ENCODE data around the gene WFIKKN1.

Gene WFIKKN1

DNA sequence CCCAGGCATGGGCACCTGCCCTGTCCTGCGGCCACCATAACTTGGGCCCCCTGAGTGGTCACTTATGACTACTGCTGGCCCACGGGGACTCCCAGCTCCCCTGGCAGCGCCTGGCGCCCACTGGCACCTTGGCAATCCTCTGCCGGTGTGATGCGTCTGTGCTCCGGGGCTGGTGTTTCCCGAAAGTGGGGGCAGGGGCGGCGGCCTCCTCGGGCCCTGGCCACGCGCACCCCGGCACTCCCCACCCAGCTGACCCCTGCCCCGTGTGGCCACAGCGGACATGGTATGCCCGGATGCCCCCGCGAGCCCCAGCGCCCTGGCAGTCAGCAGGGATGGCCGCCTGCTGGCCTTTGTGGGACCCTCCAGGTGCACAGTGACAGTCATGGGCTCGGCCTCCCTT is 26.7 kb downstream of the WFIKKN1 start:
- no peak for DNase-seq (ENCODE audit: low spot score)

GRCh38 chr16:658679-659571 is 28.1 kb downstream of the WFIKKN1 start:
- no peak for DNase-seq (ENCODE audit: low spot score)

DNA sequence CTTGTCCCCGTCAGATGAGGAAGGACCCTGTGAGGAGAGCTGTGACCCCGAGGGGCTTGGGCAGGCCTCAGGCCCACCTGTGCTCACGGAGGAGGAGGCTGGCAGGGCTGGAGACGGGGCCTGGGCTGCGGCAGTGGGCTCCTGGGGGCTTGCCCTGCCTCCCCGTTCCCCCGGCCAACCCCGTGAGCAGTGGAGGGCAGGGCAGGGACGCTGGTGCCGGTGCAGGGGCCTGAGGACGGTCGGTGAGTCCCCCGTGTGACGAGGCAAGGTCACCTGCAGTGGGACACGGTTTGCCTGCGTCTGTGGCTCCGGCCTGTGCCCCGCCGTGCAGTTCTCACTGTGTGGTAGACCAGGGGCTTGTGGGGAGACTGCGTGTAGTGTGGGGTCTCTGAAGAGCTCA is 28.8 kb downstream of the WFIKKN1 start:
- DNase-seq (ENCODE audit: low spot score): no peak

GRCh38 chr16:660132-660458 is 29.3 kb downstream of the WFIKKN1 start:
- DNase-seq (ENCODE audit: low spot score): no peak

DNA sequence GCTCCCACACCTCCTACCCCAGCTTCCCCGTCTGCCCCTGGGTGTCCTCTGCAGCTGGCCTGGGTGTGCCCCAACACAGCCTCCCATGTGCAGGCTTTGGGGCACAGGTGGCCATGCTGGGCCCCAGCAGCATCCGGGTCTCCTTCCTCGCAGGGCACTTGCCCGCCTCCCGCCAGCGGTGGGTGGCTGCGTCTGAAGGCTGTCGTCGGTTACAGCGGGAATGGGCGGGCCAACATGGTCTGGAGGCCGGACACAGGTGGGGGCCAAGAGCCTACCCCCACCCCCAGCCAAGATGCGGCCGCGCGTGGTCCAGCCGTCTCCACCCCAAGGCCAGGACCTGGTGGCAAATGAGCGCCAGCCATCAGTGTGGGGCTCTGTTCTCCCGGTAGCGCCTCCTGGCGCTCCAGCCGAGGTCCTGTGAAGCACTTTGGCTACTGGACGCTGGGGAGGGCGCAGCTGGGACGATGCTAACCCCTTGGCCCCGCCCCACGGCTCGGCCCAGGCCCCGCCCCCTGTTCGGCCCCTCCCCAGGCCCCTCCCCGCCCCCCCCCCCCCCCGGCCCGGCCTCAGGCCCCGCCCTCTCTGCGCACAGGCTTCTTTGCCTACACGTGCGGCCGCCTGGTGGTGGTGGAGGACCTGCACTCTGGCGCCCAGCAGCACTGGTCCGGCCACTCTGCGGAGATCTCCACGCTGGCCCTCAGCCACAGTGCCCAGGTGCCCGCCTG is 29.8 kb downstream of the WFIKKN1 start:
- peak; percentile 79 for DNase-seq (ENCODE audit: low spot score)

DNA sequence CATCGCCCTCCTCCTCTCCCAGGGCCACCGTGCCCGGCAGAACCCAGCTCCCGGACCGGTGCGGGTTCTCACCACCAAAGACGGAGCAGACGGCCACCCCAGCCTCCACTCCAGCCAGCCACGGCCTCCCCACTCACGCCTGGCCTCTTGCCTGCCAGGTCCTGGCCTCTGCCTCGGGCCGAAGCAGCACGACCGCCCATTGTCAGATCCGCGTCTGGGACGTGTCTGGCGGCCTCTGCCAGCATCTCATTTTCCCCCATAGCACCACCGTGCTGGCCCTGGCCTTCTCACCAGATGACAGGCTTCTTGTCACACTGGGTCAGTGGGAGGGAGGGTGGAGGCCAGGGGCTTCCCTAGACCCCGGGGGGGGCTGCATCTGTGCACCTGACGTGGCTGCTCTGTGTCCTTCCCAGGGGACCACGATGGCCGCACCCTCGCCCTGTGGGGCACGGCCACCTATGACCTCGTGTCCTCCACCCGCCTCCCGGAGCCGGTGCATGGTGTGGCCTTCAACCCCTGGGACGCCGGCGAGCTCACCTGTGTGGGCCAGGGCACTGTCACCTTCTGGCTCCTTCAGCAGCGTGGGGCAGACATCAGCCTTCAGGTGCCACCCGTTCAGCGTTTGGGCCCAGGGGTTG is 30.5 kb downstream of the WFIKKN1 start:
- DNase-seq (ENCODE audit: low spot score): no peak

DNA sequence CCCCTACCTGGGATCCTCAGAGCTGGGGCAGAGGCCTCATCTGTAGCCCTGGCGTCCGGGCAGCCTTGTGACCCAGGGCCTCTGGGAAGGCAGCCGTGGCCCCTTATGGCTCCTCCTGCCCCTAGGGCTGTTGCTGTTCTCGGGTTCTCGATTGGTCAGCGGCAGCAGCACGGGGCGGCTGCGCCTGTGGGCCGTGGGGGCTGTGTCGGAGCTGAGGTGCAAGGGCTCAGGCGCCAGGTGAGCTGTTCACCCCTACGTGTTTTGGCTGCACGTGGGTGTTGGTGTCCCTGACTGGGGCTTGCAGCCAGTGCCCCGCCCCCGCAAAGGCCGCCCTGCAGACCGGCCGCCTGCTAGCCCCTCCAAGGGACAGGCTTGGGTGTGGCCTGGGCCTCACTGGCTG is 31.3 kb downstream of the WFIKKN1 start:
- DNase-seq (ENCODE audit: low spot score): no peak

GRCh38 chr16:662597-662996 is 31.8 kb downstream of the WFIKKN1 start:
- no peak for DNase-seq (ENCODE audit: low spot score)

GRCh38 chr16:666572-666971 is 35.8 kb downstream of the WFIKKN1 start:
- no peak for DNase-seq (ENCODE audit: low spot score)

DNA sequence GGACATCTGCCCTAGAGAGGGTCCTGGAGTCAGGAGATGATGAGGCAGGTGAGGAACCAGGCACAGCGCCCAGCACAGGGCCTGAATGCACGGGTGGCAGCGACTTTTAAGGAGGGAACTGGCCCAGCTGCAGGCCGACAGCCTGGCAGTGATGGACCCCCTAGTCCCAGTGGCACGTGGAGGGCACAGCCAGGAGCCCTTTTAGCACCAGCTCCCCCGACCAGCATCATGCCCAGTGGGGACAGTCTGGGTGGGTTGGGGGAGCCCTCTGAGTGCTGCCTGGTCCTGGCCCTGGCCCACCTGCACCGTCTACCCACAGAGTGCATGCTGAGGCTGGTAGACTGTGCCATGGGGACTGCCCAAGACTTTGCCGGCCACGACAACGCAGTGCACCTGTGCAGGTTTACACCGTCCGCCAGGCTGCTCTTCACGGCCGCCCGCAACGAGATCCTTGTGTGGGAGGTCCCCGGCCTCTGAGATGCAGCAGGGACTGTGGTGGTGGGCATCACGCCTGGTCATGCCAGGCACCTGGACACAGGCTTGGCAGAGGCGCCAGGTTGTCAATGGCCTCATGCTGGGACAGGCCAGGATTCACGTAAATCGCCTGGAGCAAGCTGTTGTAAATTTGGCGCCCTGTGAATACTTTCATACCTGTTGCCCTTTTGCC is 36.5 kb downstream of the WFIKKN1 start:
- no peak for DNase-seq (ENCODE audit: low spot score)

DNA sequence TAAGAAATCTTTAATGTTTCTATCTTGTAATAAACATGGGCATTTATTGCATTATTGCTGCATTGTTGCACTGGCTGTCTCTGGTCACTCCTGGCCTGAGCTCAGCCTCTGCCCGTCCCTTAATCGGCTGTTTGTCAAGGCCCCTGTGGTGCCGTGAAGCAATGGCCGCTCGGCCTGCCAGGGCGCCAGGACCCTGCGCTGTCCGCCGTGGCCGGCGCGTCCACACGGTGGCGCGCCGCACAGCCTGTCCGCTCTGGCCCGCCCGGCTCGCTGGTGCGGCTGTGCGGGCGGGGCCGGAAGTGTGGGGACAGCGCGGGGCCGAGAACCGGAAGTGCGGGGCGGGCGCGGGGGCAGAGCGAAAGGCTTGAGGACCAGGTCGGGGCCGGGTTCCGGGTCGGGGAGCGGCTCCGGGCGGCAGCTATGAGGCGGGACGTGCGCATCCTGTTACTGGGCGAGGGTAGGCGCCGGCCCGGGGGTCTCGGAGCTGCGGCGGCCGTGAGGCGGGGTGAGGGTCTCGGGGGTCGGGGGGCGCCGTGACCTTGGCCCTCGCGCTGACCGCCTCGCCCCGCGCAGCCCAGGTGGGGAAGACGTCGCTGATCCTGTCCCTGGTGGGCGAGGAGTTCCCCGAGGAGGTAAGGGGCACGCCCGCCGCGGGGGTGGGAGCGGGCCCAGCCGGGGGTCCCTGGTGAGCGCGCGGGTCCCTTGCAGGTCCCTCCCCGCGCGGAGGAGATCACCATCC is 37.2 kb downstream of the WFIKKN1 start, which contains the start of gene RHOT2:
TSS of gene RHOT2 (plus strand) at position 353 of the 739 bp plus-strand sequence. CDS start at position 421, 68 bp downstream.
- DNase-seq (ENCODE audit: low spot score): peak; percentile 96

DNA sequence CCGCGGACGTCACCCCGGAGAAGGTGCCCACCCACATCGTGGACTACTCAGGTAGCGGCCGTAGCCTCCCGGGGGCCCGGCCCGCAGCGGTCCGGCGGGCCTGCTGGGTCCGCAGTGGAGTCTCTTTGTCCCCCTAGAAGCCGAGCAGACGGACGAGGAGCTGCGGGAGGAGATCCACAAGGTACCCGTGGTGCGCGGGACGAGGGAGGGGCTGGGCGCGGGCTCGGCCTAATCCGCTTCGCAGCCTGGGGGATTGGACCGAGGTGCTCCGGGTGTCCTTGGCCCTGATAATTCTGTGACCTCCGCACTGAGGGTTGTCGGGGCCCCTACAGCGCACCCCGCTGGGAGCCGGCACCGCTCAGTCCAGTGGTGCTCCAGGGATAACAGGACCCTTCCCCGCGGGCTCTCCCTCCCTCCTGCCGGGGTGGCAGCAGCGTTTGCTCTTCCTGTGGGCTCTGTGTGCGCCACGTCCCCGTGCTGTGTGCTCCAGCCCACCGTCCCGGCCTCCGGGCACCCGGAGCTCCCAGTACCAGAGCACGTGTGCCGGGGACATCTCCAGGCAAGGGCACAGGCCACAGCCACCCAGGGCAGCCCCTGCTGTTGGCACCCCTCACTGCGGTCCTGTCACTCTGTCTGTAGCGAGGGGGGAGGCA is 37.9 kb downstream of the WFIKKN1 start:
- DNase-seq (ENCODE audit: low spot score): peak; percentile 28

- no peak for DNase-seq (ENCODE audit: low spot score)
Measured at GRCh38 chr16:669666-670065, 38.9 kb downstream of the WFIKKN1 start.

- DNase-seq (ENCODE audit: low spot score): no peak
Measured at GRCh38 chr16:670485-671352, 39.9 kb downstream of the WFIKKN1 start.

GRCh38 chr16:671353-672131 is 40.8 kb downstream of the WFIKKN1 start:
- no peak for DNase-seq (ENCODE audit: low spot score)

- DNase-seq (ENCODE audit: low spot score): no peak
Measured at GRCh38 chr16:672371-672770, 41.6 kb downstream of the WFIKKN1 start.

DNA sequence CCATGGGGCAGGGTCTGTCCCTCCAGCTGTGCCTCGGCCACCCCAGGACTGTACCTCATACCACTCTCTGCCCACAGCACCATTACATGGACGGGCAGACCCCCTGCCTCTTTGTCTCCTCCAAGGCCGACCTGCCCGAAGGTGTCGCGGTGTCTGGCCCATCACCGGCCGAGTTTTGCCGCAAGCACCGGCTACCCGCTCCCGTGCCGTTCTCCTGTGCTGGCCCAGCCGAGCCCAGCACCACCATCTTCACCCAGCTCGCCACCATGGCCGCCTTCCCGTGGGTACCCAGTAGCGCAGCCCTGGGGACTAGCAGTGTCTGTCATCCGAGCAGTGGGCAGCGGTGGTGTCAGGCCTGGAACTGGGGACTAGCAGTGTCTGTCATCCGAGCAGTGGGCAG is 42.1 kb downstream of the WFIKKN1 start:
- no peak for DNase-seq (ENCODE audit: low spot score)

GRCh38 chr16:673399-673991 is 42.7 kb downstream of the WFIKKN1 start:
- no peak for DNase-seq (ENCODE audit: low spot score)

All from GM03348 (cell line).